Measurements from ENCODE around the gene NDUFS8.

The NDUFS8 gene

GRCh38 chr11:68003846-68004550 lies 26.5 kb upstream of the NDUFS8 start, which contains the start of gene UNC93B1:
TSS of gene UNC93B1 (minus strand) at chr11:68004097. CDS start at chr11:68004043, 54 bp downstream.
- peak; percentile 56 for DNase-seq

- DNase-seq, result no peak
Observed at GRCh38 chr11:68004551-68005335, 25.7 kb upstream of the NDUFS8 start.

- DNase-seq, result no peak
Observed at GRCh38 chr11:68006606-68007166, 23.8 kb upstream of the NDUFS8 start.

GRCh38 chr11:68007498-68008380 lies 22.7 kb upstream of the NDUFS8 start:
- no peak for DNase-seq

GRCh38 chr11:68008381-68009337 lies 21.8 kb upstream of the NDUFS8 start:
- DNase-seq, result no peak

- DNase-seq, result no peak
Observed at GRCh38 chr11:68009391-68010089, 20.9 kb upstream of the NDUFS8 start.

- peak; percentile 85 for DNase-seq
Observed at GRCh38 chr11:68010090-68011041, 20.1 kb upstream of the NDUFS8 start, which contains the start of gene ALDH3B1. TSS of gene ALDH3B1 (plus strand) at chr11:68010327. CDS start at chr11:68015298, 4,971 bp downstream.

- DNase-seq, result no peak
Observed at GRCh38 chr11:68011051-68011943, 19.2 kb upstream of the NDUFS8 start.

GRCh38 chr11:68012044-68012842 lies 18.2 kb upstream of the NDUFS8 start:
- no peak for DNase-seq

GRCh38 chr11:68012843-68013610 lies 17.5 kb upstream of the NDUFS8 start:
- peak; percentile 84 for DNase-seq

GRCh38 chr11:68013611-68014156 lies 16.8 kb upstream of the NDUFS8 start:
- no peak for DNase-seq

GRCh38 chr11:68014157-68014946 lies 16.1 kb upstream of the NDUFS8 start:
- DNase-seq, result peak; percentile 85

GRCh38 chr11:68014947-68015447 lies 15.5 kb upstream of the NDUFS8 start:
- DNase-seq, result no peak

GRCh38 chr11:68015467-68015866 lies 15.0 kb upstream of the NDUFS8 start:
- DNase-seq, result no peak

- DNase-seq, result no peak
Observed at GRCh38 chr11:68016161-68016903, 14.1 kb upstream of the NDUFS8 start.

Data from T1000 (cell line).